GM23338 (cell line): Measurements from ENCODE around the gene MNX1. TPM values are rescaled to one million over a fixed set of nuclear protein-coding genes. Genes with fewer than 3 reads are reported as not detected.

ENCODE experiments used
- ATAC-seq: fragments of 200-7000 bp; cut with Tn5 transposase; 3 replicates; pipeline ENCODE4 v1.9.1; 2020
- DNase-seq: peaks from one replicate; pipeline ENCODE4 v3.0.0-alpha.2; 2015; ENCODE audit warnings: low spot score
- H2AFZ ChIP-seq: fragments of 200-600 bp; sonication (generic); 2 replicates; pipeline ENCODE4 v1.8.0; 2016; ENCODE audit warnings: antibody characterized with exemption, mild to moderate bottlenecking, moderate library complexity
- H3F3A ChIP-seq: fragments of 200-600 bp; sonication (generic); replicated peaks from 2 replicates; pipeline ENCODE4 v1.8.0; 2017; ENCODE audit warnings: antibody characterized with exemption, mixed run types, low read depth
- H3K27ac ChIP-seq: fragments of 200-600 bp; sonication (generic); 2 replicates; pipeline ENCODE4 v1.6.1; 2016; ENCODE audit warnings: low read depth
- H3K27me3 ChIP-seq: fragments of 200-600 bp; sonication (generic); 2 replicates; pipeline ENCODE4 v1.8.0; 2016; ENCODE audit warnings: mild to moderate bottlenecking, mixed run types, moderate library complexity; ENCODE audit not compliant: insufficient read depth
- H3K36me3 ChIP-seq: fragments of 200-600 bp; sonication (generic); 2 replicates; pipeline ENCODE4 v1.8.0; 2016; ENCODE audit warnings: mild to moderate bottlenecking; ENCODE audit not compliant: insufficient read depth
- H3K4me1 ChIP-seq: fragments of 200-600 bp; sonication (generic); 2 replicates; pipeline ENCODE4 v1.8.0; 2016; ENCODE audit warnings: mild to moderate bottlenecking, moderate library complexity; ENCODE audit not compliant: insufficient read depth
- H3K4me2 ChIP-seq: fragments of 200-600 bp; sonication (generic); 2 replicates; pipeline ENCODE4 v1.7.1; 2017; ENCODE audit warnings: mixed run types
- H3K4me3 ChIP-seq: fragments of 200-600 bp; sonication (generic); 2 replicates; pipeline ENCODE4 v1.6.1; 2016; ENCODE audit warnings: mixed run types
- H3K79me2 ChIP-seq: fragments of 200-600 bp; sonication (generic); replicated peaks from 2 replicates; pipeline ENCODE4 v1.8.0; 2017; ENCODE audit warnings: mild to moderate bottlenecking; ENCODE audit not compliant: insufficient read depth
- H3K9me2 ChIP-seq: fragments of 200-600 bp; sonication (generic); 2 replicates; pipeline ENCODE4 v1.8.0; 2017; ENCODE audit not compliant: insufficient read depth
- H4K20me1 ChIP-seq: fragments of 200-600 bp; sonication (generic); replicated peaks from 2 replicates; pipeline ENCODE4 v1.8.0; 2017; ENCODE audit warnings: mild to moderate bottlenecking; ENCODE audit not compliant: insufficient read depth
- H3K27ac Mint-ChIP-seq: 2 replicates; pipeline ENCODE4 v1.8.0; 2020; ENCODE audit warnings: inconsistent platforms, mild to moderate bottlenecking, moderate library complexity, mixed read lengths
- H3K27me3 Mint-ChIP-seq: 3 replicates; pipeline ENCODE4 v1.8.0; 2022; ENCODE audit warnings: low read depth, mild to moderate bottlenecking, moderate library complexity, mixed read lengths, inconsistent platforms; ENCODE audit not compliant: insufficient read depth, poor library complexity
- H3K36me3 Mint-ChIP-seq: 3 replicates; pipeline ENCODE4 v1.8.0; 2021; ENCODE audit warnings: low read depth, mild to moderate bottlenecking, inconsistent platforms, moderate library complexity, mixed read lengths
- H3K4me1 Mint-ChIP-seq: 3 replicates; pipeline ENCODE4 v1.8.0; 2020; ENCODE audit warnings: mild to moderate bottlenecking, inconsistent platforms, mixed read lengths
- H3K4me3 Mint-ChIP-seq: 3 replicates; pipeline ENCODE4 v1.8.0; 2021; ENCODE audit warnings: moderate library complexity, mild to moderate bottlenecking, inconsistent platforms, mixed read lengths
- H3K9me3 Mint-ChIP-seq: 3 replicates; pipeline ENCODE4 v1.8.0; 2020; ENCODE audit warnings: moderate library complexity, mild to moderate bottlenecking, inconsistent platforms, mixed read lengths
- CREB1 ChIP-seq: fragments of 250-450 bp; sonication (Bioruptor Pico); IDR thresholded peaks from 2 replicates; pipeline ENCODE4 v1.5.0; 2020; ENCODE audit warnings: low read depth, mild to moderate bottlenecking, moderate library complexity
- EZH2 ChIP-seq: fragments of 200-600 bp; sonication (generic); IDR thresholded peaks from one replicate; pipeline ENCODE4 v1.8.0; 2017; ENCODE audit warnings: antibody characterized with exemption, mild to moderate bottlenecking, low read depth; ENCODE audit not compliant: unreplicated experiment
- JUNB ChIP-seq: IDR thresholded peaks from one replicate; pipeline ENCODE4 v1.6.1; 2016; ENCODE audit warnings: antibody characterized with exemption; ENCODE audit not compliant: unreplicated experiment
- NANOG ChIP-seq: IDR thresholded peaks from 2 replicates; pipeline ENCODE4 v1.6.1; 2016; ENCODE audit warnings: antibody characterized with exemption, borderline replicate concordance
- POLR2AphosphoS5 ChIP-seq: IDR thresholded peaks from 2 replicates; pipeline ENCODE4 v1.6.1; 2016; ENCODE audit warnings: antibody characterized with exemption, low read depth
- REST ChIP-seq: IDR thresholded peaks from one replicate; pipeline ENCODE4 v1.6.1; 2018; ENCODE audit warnings: antibody characterized with exemption; ENCODE audit not compliant: unreplicated experiment
- STAT1 ChIP-seq: IDR thresholded peaks from one replicate; pipeline ENCODE4 v1.6.1; 2016; ENCODE audit warnings: antibody characterized with exemption; ENCODE audit not compliant: unreplicated experiment
- ZNF114 ChIP-seq: fragments of 250-450 bp; sonication (Bioruptor Pico); IDR thresholded peaks from 2 replicates; pipeline ENCODE4 v1.5.0; 2020; ENCODE audit warnings: mild to moderate bottlenecking, moderate library complexity
- ZNF331 ChIP-seq: fragments of 250-450 bp; sonication (Bioruptor Pico); IDR thresholded peaks from 2 replicates; pipeline ENCODE4 v1.5.0; 2020; ENCODE audit warnings: low read depth, mild to moderate bottlenecking, moderate library complexity
- polyA plus RNA-seq: library from polyadenylated mRNA; unstranded; fragments of >200 nt; fragmentation: Nextera tagmentation; extraction: Ambion mirVana; gene quantifications from 2 replicates; pipeline ENCODE4 v1.2.1, GENCODE V29; 2016
- total RNA-seq: library from RNA; depleted of rRNA; stranded (reverse); fragments of >200 nt; shearing (Covaris generic); gene quantifications from 2 replicates; pipeline ENCODE4 v1.2.3, GENCODE V29; 2014
- TF ChIP-seq, protein P1 (sequence below), 2 experiments: fragments of 200-600 bp in 1 of 2; sonication (generic) in 1 of 2; conservative IDR thresholded peaks; 2 replicates each; pipeline versions ENCODE4 v1.5.1 to v1.6.1; 2016 to 2017; ENCODE audit warnings: antibody characterized with exemption in 2 of 2, low read depth in 2 of 2, mild to moderate bottlenecking in 2 of 2, moderate library complexity in 1 of 2
- TF ChIP-seq, protein P2 (sequence below): fragments of 250-450 bp; sonication (Bioruptor Pico); IDR thresholded peaks from 2 replicates; pipeline ENCODE4 v1.5.0; 2020; ENCODE audit warnings: mild to moderate bottlenecking, moderate library complexity

MNX1 gene
- total and polyA plus RNA-seq, 2 experiments from 2014 or later: 0.14 to 0.24 TPM

DNA sequence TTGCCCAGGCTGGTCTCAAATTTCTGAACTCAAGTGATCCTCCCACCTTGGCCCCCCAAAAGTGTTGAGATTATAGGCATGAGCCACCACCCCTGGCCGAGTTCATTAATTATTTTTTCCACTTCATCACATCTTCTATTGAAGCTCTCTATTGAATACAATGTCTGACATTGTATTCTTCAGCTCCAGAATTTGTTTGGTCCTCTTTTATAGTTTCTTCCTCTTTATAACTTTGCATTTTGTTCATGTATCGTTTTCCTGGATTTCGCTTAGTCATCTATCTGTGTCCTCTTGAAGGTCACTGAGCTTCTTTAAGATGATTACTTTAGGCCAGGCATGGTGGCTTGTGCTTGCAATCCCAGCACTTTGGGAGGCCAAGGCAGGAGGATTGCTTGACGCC lies 30.8 kb downstream of the MNX1 start (continued):
- TF ChIP-seq JUNB (no peak), EZH2 (no peak), ZNF331 (CRISPR knock-in tag) (no peak), CREB1 (CRISPR knock-in tag) (no peak), REST (no peak), STAT1 (no peak)
- TF ChIP-seq, protein P1, sequence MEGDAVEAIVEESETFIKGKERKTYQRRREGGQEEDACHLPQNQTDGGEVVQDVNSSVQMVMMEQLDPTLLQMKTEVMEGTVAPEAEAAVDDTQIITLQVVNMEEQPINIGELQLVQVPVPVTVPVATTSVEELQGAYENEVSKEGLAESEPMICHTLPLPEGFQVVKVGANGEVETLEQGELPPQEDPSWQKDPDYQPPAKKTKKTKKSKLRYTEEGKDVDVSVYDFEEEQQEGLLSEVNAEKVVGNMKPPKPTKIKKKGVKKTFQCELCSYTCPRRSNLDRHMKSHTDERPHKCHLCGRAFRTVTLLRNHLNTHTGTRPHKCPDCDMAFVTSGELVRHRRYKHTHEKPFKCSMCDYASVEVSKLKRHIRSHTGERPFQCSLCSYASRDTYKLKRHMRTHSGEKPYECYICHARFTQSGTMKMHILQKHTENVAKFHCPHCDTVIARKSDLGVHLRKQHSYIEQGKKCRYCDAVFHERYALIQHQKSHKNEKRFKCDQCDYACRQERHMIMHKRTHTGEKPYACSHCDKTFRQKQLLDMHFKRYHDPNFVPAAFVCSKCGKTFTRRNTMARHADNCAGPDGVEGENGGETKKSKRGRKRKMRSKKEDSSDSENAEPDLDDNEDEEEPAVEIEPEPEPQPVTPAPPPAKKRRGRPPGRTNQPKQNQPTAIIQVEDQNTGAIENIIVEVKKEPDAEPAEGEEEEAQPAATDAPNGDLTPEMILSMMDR (conservative IDR thresholded peaks at IDR 0.05; ENCODE audit: low read depth in 2 of 2): no peak

DNA sequence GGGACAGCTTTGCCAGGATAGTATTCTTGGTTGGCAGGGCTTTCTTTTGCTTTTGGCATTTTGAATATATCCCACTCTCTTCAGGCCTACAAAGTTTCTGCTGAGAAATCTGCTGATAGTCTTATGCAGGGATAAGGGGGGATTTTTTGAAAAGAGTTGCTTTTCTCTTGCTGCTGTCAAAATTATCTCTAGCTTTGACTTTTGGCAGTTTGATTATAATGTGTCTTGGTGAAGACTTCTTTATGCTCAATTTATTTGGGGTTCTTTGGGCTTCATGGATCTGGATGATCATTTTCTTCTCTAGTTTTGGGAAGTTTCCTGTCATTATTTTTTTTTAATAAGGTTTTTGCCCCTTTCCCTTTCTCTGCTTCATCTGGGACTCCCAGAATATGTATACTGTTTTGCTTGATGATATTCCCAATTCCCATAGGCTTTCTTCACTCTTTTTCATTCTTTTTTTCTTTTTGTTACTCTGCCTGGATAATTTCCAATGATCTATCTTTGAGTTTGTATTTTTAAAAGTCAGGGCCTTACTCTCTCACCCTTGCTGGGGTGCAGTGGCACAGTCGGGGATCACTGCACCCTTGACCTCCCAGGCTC lies 31.4 kb downstream of the MNX1 start:
- Mint-ChIP-seq H3K27ac (no peak overlapping the region), H3K27me3 (peaks cover 5% of the 10 kb centered on the region), H3K4me1 (no peaks in the 10 kb centered on the region), H3K9me3 (peaks cover 23% of the 10 kb centered on the region; the same call in 2 of the 3 replicates), H3K36me3 (peaks cover 47% of the 10 kb centered on the region; the same call in 2 of the 3 replicates), H3K4me3 (no peak overlapping the region)
- Histone ChIP-seq H2AFZ (no peak overlapping the region), H3K36me3 (no peaks in the 10 kb centered on the region), H3K79me2 (no peaks in the 10 kb centered on the region), H3F3A (0 out of 2 replicates have a peak, but pooled peaks cover 2% of the 10 kb centered on the region), H4K20me1 (no peaks in the 10 kb centered on the region), H3K27me3 (no peaks in the 10 kb centered on the region), H3K4me3 (no peak overlapping the region), H3K27ac (no peak overlapping the region), H3K4me2 (no peak overlapping the region), H3K4me1 (no peaks in the 10 kb centered on the region), H3K9me2 (no peaks in the 10 kb centered on the region)
- DNase-seq (no peak), ATAC-seq (no peak)
- TF ChIP-seq NANOG: no peak
- TF ChIP-seq, protein P1 (conservative IDR thresholded peaks at IDR 0.05; ENCODE audit: low read depth in 2 of 2): no peak
- no peak for TF ChIP-seq EZH2
- no peak for TF ChIP-seq ZNF331 (CRISPR knock-in tag)
- no peak for TF ChIP-seq ZNF114 (CRISPR knock-in tag)
- no peak for TF ChIP-seq JUNB
- TF ChIP-seq POLR2AphosphoS5: no peak
- TF ChIP-seq, protein P2, sequence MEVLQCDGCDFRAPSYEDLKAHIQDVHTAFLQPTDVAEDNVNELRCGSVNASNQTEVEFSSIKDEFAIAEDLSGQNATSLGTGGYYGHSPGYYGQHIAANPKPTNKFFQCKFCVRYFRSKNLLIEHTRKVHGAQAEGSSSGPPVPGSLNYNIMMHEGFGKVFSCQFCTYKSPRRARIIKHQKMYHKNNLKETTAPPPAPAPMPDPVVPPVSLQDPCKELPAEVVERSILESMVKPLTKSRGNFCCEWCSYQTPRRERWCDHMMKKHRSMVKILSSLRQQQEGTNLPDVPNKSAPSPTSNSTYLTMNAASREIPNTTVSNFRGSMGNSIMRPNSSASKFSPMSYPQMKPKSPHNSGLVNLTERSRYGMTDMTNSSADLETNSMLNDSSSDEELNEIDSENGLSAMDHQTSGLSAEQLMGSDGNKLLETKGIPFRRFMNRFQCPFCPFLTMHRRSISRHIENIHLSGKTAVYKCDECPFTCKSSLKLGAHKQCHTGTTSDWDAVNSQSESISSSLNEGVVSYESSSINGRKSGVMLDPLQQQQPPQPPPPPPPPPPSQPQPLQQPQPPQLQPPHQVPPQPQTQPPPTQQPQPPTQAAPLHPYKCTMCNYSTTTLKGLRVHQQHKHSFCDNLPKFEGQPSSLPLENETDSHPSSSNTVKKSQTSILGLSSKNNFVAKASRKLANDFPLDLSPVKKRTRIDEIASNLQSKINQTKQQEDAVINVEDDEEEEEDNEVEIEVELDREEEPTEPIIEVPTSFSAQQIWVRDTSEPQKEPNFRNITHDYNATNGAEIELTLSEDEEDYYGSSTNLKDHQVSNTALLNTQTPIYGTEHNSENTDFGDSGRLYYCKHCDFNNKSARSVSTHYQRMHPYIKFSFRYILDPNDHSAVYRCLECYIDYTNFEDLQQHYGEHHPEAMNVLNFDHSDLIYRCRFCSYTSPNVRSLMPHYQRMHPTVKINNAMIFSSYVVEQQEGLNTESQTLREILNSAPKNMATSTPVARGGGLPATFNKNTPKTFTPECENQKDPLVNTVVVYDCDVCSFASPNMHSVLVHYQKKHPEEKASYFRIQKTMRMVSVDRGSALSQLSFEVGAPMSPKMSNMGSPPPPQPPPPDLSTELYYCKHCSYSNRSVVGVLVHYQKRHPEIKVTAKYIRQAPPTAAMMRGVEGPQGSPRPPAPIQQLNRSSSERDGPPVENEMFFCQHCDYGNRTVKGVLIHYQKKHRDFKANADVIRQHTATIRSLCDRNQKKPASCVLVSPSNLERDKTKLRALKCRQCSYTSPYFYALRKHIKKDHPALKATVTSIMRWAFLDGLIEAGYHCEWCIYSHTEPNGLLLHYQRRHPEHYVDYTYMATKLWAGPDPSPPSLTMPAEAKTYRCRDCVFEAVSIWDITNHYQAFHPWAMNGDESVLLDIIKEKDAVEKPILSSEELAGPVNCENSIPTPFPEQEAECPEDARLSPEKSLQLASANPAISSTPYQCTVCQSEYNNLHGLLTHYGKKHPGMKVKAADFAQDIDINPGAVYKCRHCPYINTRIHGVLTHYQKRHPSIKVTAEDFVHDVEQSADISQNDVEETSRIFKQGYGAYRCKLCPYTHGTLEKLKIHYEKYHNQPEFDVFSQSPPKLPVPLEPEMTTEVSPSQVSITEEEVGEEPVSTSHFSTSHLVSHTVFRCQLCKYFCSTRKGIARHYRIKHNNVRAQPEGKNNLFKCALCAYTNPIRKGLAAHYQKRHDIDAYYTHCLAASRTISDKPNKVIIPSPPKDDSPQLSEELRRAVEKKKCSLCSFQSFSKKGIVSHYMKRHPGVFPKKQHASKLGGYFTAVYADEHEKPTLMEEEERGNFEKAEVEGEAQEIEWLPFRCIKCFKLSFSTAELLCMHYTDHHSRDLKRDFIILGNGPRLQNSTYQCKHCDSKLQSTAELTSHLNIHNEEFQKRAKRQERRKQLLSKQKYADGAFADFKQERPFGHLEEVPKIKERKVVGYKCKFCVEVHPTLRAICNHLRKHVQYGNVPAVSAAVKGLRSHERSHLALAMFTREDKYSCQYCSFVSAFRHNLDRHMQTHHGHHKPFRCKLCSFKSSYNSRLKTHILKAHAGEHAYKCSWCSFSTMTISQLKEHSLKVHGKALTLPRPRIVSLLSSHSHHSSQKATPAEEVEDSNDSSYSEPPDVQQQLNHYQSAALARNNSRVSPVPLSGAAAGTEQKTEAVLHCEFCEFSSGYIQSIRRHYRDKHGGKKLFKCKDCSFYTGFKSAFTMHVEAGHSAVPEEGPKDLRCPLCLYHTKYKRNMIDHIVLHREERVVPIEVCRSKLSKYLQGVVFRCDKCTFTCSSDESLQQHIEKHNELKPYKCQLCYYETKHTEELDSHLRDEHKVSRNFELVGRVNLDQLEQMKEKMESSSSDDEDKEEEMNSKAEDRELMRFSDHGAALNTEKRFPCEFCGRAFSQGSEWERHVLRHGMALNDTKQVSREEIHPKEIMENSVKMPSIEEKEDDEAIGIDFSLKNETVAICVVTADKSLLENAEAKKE (CRISPR knock-in tag): no peak
